NCI-H2081 treated with DMSO at 0.1 percent for 48 hours (cell line): ENCODE data around the gene FOSL2.
"Not testable (repeated sequence)": the region's sequence is repeated elsewhere in the genome, so short reads cannot be mapped to it uniquely, and the experiment has no call there.

Experiments used
- DNase-seq: peaks from one replicate; lab custom pipeline; 2025; lab: John Stamatoyannopoulos, UW

FOSL2 gene

GRCh38 chr2:28357948-28358667 is 34.5 kb upstream of the FOSL2 start:
- no peak for DNase-seq

- DNase-seq: no peak
Observed at GRCh38 chr2:28358668-28359201, 33.9 kb upstream of the FOSL2 start.

GRCh38 chr2:28359222-28360057 is 33.2 kb upstream of the FOSL2 start:
- DNase-seq: no peak

GRCh38 chr2:28360058-28360717 is 32.5 kb upstream of the FOSL2 start:
- DNase-seq: no peak

- no peak for DNase-seq
Observed at GRCh38 chr2:28360718-28361293, 31.9 kb upstream of the FOSL2 start.

- DNase-seq: no peak
Observed at GRCh38 chr2:28361991-28362710, 30.5 kb upstream of the FOSL2 start.

- no peak for DNase-seq
Observed at GRCh38 chr2:28362991-28363521, 29.6 kb upstream of the FOSL2 start.

- no peak for DNase-seq
Observed at GRCh38 chr2:28363686-28364280, 28.9 kb upstream of the FOSL2 start.

- no peak for DNase-seq
Observed at GRCh38 chr2:28364610-28365009, 28.0 kb upstream of the FOSL2 start.

- DNase-seq: no peak
Observed at GRCh38 chr2:28365158-28365557, 27.5 kb upstream of the FOSL2 start.

GRCh38 chr2:28366149-28366495 is 26.5 kb upstream of the FOSL2 start:
- DNase-seq: no peak

- no peak for DNase-seq
Observed at GRCh38 chr2:28366496-28367282, 26.0 kb upstream of the FOSL2 start.

GRCh38 chr2:28367667-28368356 is 24.8 kb upstream of the FOSL2 start:
- DNase-seq: no peak

GRCh38 chr2:28368357-28368798 is 24.3 kb upstream of the FOSL2 start:
- no peak for DNase-seq

GRCh38 chr2:28369358-28369757 is 23.3 kb upstream of the FOSL2 start:
- no peak for DNase-seq

- DNase-seq: no peak
Observed at GRCh38 chr2:28370354-28370753, 22.3 kb upstream of the FOSL2 start.

- not testable (repeated sequence) for DNase-seq
Observed at GRCh38 chr2:28371728-28372127, 20.9 kb upstream of the FOSL2 start.

GRCh38 chr2:28373854-28374253 is 18.8 kb upstream of the FOSL2 start:
- no peak for DNase-seq

GRCh38 chr2:28374331-28374730 is 18.3 kb upstream of the FOSL2 start:
- DNase-seq: no peak
